HG02588 (cell line): ENCODE measurements around the gene FAM3A.
"Not testable (repeated sequence)": the region's sequence is repeated elsewhere in the genome, so short reads cannot be mapped to it uniquely, and the experiment has no call there.

ENCODE experiments used
- ATAC-seq: cut with Tn5 transposase; IDR thresholded peaks from one replicate; pipeline ENCODE4 v1.9.1; 2021; ENCODE audit warnings: mild to moderate bottlenecking, moderate library complexity; ENCODE audit not compliant: unreplicated experiment

Gene FAM3A

DNA sequence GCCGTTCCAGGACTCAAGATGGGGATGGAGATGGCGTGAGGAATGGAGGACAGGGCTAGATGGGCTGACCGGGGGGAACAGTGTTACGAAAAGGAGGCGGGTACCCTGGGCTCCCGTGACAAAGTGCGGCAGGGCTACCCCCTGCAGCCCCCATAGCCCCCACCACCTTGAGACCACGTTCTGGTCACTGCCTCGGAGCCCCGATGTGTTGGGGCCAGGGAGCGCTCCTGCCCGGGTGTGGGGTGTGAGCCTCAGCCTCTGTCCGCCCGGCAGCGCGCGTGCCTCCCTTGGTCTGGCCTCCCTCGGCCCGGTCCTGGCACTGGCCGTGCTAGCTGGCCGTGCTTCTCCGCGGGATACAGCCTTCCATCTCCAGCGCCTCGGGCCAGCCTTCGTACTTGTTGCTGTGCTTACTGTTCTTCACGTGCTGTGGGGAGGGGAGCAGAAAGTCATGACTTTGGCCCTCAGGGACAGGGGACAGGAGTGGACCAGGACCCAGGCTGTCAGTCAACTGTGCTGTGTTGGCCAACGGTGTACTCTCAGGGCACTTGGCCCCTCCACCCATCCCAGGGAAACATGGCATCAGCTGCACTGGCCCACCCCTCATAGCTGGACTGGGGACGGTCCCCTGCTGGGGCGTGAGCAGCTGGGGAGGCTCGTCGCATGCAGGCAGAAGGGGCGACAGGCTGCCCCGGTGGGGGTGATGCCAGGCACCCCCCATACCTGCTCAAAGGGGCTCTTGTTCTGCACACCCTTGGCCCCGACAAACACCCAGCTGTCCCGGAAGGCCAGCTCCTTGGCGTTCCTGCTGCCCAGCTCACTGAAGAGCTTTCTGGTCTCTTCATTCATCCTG, 9.3 kb downstream of the FAM3A start:
- no peak for ATAC-seq

- ATAC-seq: no peak
Observed at GRCh38 chrX:154505734-154506133, 10.3 kb downstream of the FAM3A start.

DNA sequence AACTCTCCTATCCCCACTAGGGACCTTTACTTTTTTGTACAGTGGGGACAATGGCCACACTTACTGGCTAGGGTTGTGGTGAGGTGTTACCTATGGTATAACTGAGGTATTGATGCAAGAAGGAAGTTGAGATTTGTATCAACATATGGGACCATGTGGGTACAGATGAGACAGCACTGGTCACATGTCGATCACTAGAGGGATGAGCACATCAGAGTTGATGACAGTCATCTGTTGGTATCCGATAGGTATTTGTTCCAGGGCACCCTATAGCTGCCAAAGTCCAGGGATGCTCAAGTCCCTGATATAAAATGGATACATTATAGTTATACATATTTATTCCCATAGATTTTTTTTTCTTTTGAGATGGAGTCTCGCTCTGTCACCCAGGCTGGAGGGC, 13.0 kb downstream of the FAM3A start:
- ATAC-seq: no peak

GRCh38 chrX:154502098-154502497, 13.9 kb downstream of the FAM3A start:
- ATAC-seq: no peak

DNA sequence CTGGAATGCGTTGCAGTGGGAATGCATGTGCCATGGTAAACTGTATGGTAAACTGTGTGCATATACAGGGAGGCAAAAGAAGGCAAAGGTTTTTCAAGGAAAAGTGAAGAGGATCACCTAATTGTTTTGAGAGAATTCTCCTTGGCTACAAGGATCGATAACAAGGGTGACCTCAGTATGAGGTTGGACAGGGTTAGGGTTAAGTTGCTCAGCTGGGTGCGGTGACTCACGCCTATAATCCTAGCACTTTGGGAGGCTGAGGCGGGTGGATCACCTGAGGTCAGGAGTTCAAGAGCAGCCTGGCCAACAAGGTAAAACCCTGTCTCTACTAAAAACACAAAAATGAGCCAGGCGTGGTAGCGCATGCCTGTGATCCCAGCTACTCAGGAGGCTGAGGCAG, 14.6 kb downstream of the FAM3A start:
- not testable (repeated sequence) for ATAC-seq

DNA sequence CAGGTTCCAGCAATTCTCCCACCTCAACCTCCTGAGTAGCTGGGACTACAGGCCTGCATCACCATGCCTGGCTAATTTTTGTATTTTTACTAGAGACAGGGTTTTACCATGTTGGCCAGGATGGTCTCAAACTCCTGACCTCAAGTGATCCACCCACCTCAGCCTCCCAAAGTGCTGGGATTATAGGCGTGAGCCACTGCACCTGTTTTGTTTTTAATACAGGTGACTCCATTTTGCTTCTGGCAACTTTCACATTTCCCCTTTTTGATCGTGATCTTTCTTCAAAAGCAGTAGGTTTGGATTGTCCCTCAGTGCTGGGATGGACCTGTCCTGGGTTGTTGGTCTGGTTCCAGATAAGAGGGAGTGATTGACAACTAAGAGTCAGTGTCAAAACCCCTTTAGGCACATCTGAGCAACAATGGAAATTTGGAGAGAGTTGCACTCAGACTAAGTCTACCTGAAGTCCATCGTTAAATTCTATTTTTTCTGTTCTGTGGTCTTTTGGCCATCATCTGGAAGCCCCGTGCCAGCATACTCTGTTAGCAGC, 19.4 kb downstream of the FAM3A start:
- ATAC-seq: not testable (repeated sequence)

- no peak for ATAC-seq
Observed at GRCh38 chrX:154495472-154495922, 20.5 kb downstream of the FAM3A start.

DNA sequence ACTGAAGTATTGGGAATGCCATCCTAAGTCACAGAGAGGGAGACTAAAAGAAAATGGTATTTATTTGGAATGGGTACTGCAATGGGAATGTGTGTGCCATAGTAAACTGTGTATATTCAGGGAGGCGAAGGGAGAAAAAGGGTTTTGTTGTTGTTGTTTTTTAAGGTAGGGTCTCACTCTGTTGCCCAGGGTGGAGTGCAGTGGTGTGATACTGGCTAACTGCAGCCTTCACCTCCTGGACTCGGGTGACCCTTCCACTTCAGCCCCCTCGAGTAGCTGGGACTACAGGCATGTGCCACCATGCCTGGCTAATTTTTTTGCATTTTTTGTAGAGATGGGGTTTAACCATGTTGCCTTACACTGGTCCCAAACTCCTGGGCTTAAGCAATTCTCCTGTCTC, 21.3 kb downstream of the FAM3A start:
- ATAC-seq: no peak

GRCh38 chrX:154490414-154491083, 25.5 kb downstream of the FAM3A start, which contains the start of gene SLC10A3:
Gene SLC10A3 (minus strand): TSS chrX:154490629. CDS start chrX:154488940, 1,689 bp downstream.
- ATAC-seq: peak; percentile 73

DNA sequence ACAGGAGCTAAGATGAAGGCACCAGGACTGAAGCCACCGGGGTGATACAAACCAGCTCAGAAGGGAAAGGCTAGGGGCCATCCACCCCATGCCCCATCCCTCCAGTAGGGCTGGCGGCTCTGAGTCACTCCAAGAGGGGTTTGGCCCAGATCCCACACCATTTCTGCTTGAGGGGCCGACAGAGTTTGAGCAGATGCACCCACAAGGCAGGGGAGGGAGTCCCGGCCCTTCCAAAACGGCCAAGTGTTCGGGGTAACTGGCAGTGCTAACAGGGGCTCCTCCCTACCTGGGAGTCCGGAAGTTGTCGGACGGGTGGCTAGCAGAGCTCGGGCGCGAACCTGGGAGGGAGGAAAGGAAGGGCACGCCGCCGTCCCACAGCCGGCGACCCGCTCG, 26.0 kb downstream of the FAM3A start:
- peak; percentile 14 for ATAC-seq

GRCh38 chrX:154489182-154489581, 26.9 kb downstream of the FAM3A start:
- ATAC-seq: no peak

DNA sequence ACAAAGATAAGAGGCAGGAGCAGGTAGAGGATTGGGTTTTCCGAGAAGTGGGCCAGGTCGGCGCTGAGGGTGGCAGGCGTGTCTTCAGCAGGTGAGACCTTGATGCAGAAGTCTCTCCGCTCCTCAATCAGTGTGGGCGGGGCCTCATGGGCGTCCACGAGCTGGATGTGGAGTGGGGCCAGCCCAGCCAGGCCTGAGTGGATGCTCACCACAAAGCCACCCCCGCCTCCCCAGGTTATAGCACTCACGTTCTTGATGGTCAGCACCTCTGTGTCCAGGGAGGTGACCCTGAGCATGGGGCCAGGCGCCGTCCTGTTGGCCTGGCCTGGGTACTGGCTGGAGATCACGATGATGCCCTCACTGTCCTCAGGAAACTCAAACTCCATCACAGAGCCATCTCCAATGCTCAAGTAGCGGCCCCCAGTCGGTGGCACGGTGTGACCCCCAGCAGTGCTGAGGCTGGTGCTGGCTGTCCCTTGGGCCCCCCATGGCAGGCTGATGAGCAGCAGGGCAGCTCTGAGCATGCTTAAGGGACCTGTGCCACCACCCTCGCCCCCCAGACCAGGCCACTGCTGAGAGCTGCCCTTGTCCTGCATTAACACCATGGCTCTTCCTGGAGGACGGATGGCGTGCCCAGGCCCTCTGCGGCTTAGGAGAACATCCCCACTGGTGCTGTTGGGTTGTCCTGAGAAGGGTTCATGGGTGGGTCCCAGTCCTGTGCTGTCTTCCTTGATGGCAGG, 27.5 kb downstream of the FAM3A start:
- no peak for ATAC-seq

DNA sequence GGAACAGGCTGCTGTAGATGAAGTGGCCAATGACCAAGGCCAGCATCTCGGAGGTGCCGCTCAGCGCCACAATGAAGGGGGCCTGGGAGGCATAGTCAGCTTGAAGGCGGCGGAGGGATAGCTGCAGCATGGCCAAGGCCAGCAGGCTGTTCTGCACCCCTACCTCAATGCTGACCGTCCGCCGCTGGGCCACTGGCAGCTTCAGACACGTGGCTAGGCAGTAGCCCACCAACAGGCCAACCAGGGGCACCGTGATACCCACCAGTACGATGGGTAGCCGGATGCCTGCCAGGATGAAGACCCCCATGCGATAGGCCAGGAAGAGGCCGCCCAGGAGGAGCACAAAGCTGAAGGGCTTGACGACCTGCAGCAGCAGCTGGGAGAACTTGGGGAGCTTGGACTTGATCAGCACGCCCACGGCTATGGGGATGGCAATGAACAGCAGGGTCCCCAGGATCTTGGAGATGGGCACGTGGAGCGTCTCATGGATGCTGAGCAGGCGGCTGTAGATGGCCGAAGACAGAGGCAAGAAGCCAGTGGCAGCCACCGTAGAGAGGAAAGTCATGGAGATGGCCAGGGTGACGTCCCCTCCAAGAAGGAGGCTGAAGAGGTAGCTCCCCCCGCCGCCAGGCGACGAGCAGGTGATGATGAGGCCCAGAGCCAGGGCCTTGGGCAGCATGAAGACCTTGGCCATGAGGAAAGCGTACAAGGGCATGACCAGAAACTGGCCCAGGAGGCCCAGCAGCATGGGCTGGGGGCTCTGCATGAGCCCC, 28.3 kb downstream of the FAM3A start:
- no peak for ATAC-seq

- peak; percentile 35 for ATAC-seq
Observed at GRCh38 chrX:154486396-154487207, 29.4 kb downstream of the FAM3A start, which contains the start of gene UBL4A. Gene UBL4A (minus strand): TSS chrX:154486615. CDS start chrX:154486584, 31 bp downstream.

- ATAC-seq: no peak
Observed at GRCh38 chrX:154486052-154486395, 30.0 kb downstream of the FAM3A start.

GRCh38 chrX:154485150-154486051, 30.6 kb downstream of the FAM3A start:
- ATAC-seq: no peak

DNA sequence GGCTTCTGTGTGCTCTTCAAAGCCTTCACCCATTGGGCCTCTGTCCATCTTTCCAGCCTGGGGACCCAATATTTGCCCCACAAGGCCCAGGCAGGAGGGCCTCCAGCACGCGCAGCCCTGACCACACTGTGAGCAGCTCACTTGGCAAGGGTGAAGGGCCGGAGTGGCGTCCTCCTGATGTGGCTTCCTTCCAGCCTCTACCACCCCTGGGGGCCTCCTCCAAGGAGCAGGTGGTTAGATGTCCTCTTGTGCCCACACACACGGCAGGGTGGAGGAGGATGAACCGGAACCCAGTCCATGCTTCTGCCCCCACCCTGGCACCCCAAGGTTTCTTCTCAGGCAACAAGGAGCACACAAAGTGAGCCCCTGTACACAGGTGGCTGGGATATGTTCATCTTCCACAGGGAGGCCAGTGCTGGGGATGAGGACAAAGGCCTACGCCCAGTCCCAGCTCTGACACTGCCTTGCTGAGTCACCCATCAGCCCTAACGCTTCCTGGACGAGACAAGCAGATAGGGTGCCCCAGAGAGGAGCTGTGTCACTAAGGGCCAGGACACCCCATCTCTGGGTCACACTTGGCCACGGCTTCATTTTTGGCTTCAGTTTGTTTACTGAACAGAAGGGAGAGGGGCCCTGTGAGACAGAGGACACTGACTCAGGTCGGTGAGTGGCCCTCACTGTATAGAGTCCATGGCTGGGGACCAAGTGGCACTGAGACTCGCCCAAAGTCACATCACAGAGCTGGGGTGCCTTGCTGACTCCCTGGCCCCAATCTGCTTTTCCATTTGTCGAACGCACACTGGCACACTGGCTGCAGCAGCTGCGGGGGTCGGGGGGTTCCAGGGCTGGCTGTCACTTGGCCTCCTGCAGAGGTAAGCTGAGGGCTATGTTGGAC, 31.5 kb downstream of the FAM3A start:
- ATAC-seq: no peak
